GM21360 (cell line): ENCODE data around the gene PIGH.
"Not testable (repeated sequence)": the region's sequence is repeated elsewhere in the genome, so short reads cannot be mapped to it uniquely, and the experiment has no call there.

Experiments used
- ATAC-seq: cut with Tn5 transposase; IDR thresholded peaks from one replicate; pipeline ENCODE4 v1.9.1; 2021; ENCODE audit warnings: mild to moderate bottlenecking, moderate library complexity; ENCODE audit not compliant: unreplicated experiment

Gene PIGH

GRCh38 chr14:67609642-67610310, 9.7 kb upstream of the PIGH start:
- no peak for ATAC-seq

GRCh38 chr14:67607646-67608045, 7.6 kb upstream of the PIGH start:
- ATAC-seq = no peak

- ATAC-seq = no peak
Measured at GRCh38 chr14:67602995-67603545, 3.0 kb upstream of the PIGH start.

GRCh38 chr14:67602076-67602475, 2.0 kb upstream of the PIGH start:
- no peak for ATAC-seq

- not testable (repeated sequence) for ATAC-seq
Measured at GRCh38 chr14:67600562-67600974, 500 bp upstream of the PIGH start.

GRCh38 chr14:67595392-67595791, 4.7 kb downstream of the PIGH start:
- ATAC-seq = no peak

GRCh38 chr14:67593650-67594049, 6.4 kb downstream of the PIGH start:
- not testable (repeated sequence) for ATAC-seq

GRCh38 chr14:67589204-67589770, 10.8 kb downstream of the PIGH start:
- ATAC-seq = no peak

GRCh38 chr14:67586369-67586768, 13.7 kb downstream of the PIGH start:
- no peak for ATAC-seq

- no peak for ATAC-seq
Measured at GRCh38 chr14:67584978-67585377, 15.1 kb downstream of the PIGH start.

- ATAC-seq = no peak
Measured at GRCh38 chr14:67583711-67584644, 16.1 kb downstream of the PIGH start.

GRCh38 chr14:67582061-67582460, 18.0 kb downstream of the PIGH start:
- ATAC-seq = no peak

- ATAC-seq = no peak
Measured at GRCh38 chr14:67581643-67582042, 18.4 kb downstream of the PIGH start.

GRCh38 chr14:67580336-67581171, 19.5 kb downstream of the PIGH start:
- no peak for ATAC-seq

GRCh38 chr14:67579636-67580035, 20.4 kb downstream of the PIGH start:
- no peak for ATAC-seq

- no peak for ATAC-seq
Measured at GRCh38 chr14:67579040-67579439, 21.0 kb downstream of the PIGH start.

GRCh38 chr14:67577909-67578749, 21.9 kb downstream of the PIGH start:
- no peak for ATAC-seq

- no peak for ATAC-seq
Measured at GRCh38 chr14:67577181-67577808, 22.8 kb downstream of the PIGH start.
